IPS-NIHi11 (cell line): Measurements from ENCODE around the gene ALK.

Experiments used
- DNase-seq: peaks from one replicate; pipeline ENCODE4 v3.0.0; 2012; ENCODE audit warnings: mixed read lengths, low spot score

The ALK gene

GRCh38 chr2:29787473-29788465, 133.6 kb downstream of the ALK start:
- DNase-seq, result no peak

- no peak for DNase-seq
Measured at GRCh38 chr2:29786361-29786760, 135.0 kb downstream of the ALK start.

GRCh38 chr2:29783666-29784065, 137.7 kb downstream of the ALK start:
- no peak for DNase-seq

- DNase-seq, result no peak
Measured at GRCh38 chr2:29782549-29783458, 138.6 kb downstream of the ALK start.

GRCh38 chr2:29782087-29782486, 139.3 kb downstream of the ALK start:
- no peak for DNase-seq

GRCh38 chr2:29780906-29781305, 140.5 kb downstream of the ALK start:
- DNase-seq, result no peak

GRCh38 chr2:29777161-29777560, 144.2 kb downstream of the ALK start:
- no peak for DNase-seq

GRCh38 chr2:29776406-29776805, 145.0 kb downstream of the ALK start:
- DNase-seq, result no peak

GRCh38 chr2:29775937-29776336, 145.4 kb downstream of the ALK start:
- no peak for DNase-seq

GRCh38 chr2:29774624-29775023, 146.8 kb downstream of the ALK start:
- no peak for DNase-seq

- DNase-seq, result no peak
Measured at GRCh38 chr2:29770846-29771245, 150.5 kb downstream of the ALK start.

GRCh38 chr2:29769847-29770246, 151.5 kb downstream of the ALK start:
- DNase-seq, result no peak

- DNase-seq, result no peak
Measured at GRCh38 chr2:29767606-29768335, 153.6 kb downstream of the ALK start.

- DNase-seq, result no peak
Measured at GRCh38 chr2:29766191-29766590, 155.2 kb downstream of the ALK start.

- no peak for DNase-seq
Measured at GRCh38 chr2:29765721-29766120, 155.7 kb downstream of the ALK start.

GRCh38 chr2:29763371-29763770, 158.0 kb downstream of the ALK start:
- DNase-seq, result no peak

- no peak for DNase-seq
Measured at GRCh38 chr2:29762239-29762638, 159.1 kb downstream of the ALK start.

- no peak for DNase-seq
Measured at GRCh38 chr2:29761278-29761677, 160.1 kb downstream of the ALK start.

GRCh38 chr2:29760008-29760407, 161.4 kb downstream of the ALK start:
- no peak for DNase-seq

GRCh38 chr2:29759360-29759759, 162.0 kb downstream of the ALK start:
- no peak for DNase-seq

- no peak for DNase-seq
Measured at GRCh38 chr2:29755829-29756228, 165.6 kb downstream of the ALK start.

GRCh38 chr2:29755233-29755632, 166.2 kb downstream of the ALK start:
- DNase-seq, result no peak
